HCEC 1CT (cell line): ENCODE data around the gene CMTM4.
"Not testable (repeated sequence)": the region's sequence is repeated elsewhere in the genome, so short reads cannot be mapped to it uniquely, and the experiment has no call there.

Experiments used
- DNase-seq: peaks from one replicate; pipeline ENCODE4 v3.0.0-alpha.2; 2017

CMTM4 gene

DNA sequence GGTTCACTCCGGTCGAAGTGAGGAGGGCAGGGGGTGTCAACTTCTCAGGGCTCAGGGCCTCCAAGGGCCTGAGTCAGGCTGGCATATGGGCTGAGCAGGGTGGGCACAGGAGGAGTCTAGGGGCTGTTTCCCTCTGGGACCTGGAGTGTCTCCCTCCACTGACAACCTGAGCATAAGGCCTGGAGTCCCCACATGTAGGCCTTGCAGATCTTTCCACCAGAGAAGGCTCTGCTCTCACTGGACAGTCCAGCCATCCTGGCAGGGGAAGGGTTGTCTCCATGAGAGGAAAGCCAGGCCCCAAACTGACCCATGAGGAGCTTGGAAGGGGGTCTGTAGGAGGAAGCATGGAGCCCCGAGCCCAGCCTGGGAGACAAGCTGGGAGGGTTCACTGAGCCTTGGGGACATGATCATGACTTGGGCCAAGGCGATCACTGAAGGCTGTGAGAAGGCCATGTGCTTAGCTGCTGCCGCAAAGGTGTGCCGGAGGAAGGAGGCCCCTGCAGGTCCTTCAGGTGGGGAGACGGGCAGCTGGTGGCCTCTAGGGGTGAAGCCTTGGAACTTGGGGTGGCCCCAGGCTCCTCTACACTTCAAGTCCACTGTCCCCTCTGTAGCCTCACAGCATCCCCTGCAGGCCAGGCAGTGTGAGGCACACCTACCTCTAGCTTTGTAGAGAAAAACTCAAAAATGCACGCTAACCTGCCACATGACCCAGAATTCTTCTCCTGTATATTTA is 107.4 kb downstream of the CMTM4 start:
- peak; percentile 65 for DNase-seq

DNA sequence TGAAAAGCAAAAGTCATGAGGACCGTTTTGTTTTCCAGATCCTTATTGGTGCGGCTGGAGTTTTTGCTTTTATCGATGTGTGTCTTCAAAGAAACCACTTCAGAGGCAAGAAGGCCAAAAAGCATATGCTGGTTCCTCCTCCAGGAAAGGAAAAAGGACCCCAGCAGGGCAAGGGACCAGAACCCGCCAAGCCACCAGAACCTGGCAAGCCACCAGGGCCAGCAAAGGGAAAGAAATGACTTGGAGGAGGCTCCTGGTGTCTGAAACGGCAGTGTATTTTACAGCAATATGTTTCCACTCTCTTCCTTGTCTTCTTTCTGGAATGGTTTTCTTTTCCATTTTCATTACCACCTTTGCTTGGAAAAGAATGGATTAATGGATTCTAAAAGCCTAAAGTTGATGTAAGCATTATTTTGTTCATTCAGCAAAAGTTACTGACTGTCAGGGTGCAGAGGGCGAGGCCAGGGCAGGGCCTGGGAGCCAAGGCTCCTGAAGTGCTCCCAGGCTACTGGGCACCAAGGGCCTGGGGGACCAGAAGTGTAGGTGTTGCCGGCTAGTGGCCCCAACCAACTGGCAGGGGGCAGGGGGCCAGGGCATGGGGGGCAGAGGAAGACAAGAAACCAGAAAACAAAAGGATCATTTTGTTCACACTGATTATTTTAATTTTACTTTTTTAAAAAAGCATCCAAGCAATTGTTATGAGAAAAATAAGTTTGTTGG is 108.5 kb downstream of the CMTM4 start:
- no peak for DNase-seq

DNA sequence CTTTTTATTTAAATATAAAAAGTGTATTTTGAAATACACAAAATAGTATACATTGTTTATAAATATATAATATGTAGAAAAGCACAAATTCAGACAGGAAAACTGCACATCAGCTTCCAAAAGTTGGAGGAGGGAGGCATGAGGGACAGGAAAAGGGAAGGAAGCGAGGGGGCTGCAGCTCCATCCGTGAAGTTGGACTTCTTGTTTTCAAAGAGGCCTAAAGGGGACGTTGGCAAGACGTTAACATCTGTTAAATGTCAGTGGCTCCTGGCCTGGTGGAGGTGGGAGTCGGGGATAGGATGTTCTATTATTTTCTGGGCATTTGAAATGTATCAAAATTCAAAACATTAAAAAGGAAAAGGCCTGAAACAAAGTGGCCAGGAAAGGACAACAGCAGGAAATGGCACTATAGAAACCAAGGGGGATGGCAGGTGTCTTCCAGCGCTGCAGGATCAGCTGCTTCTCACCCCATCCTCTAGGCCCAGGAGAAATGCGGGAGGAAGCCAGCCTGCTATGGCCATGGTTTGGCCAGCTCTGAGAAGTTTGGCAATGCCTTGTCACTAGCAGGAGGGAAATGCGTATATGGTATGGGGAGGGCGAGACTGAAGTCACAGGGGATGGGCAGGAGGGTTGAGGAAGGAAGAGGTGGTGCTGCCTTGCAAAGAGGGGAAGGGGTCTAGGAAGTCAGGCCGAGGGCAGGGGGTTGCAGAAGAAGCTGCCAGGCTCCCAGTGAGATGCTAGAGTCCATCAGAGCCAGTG is 110.9 kb downstream of the CMTM4 start:
- no peak for DNase-seq

DNA sequence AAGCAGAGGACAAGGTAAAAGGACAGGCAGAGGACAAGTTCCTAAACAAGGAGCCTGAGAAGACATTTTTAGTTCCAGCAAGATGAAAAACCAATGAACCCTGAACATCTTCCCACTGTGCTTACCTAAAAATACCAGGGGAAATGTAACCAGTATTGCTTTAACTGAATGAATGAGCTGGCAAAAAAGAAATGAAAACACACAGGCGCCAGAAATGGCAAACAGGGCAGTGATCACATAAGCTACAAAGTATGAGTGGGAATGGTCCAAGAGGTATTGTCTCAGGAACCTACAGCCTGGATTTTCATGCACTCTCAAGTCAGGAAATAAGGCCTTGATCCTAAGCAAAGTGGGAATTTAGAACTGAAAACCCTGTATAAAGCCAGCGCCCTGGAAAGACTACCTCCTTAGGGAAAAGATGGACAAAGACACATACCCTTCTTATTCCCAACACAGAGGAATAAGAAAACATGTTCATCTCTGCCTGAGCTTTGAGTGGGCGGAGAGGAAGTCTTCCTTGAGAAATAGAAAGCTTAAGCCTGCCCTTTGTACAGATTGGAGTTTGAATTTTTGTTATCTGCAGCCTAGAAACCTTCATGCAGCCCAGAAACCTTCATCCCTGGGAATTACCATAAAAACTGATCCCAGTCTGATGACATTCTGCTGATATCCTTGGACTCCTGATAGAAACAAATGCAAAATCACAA is 115.1 kb downstream of the CMTM4 start:
- no peak for DNase-seq

DNA sequence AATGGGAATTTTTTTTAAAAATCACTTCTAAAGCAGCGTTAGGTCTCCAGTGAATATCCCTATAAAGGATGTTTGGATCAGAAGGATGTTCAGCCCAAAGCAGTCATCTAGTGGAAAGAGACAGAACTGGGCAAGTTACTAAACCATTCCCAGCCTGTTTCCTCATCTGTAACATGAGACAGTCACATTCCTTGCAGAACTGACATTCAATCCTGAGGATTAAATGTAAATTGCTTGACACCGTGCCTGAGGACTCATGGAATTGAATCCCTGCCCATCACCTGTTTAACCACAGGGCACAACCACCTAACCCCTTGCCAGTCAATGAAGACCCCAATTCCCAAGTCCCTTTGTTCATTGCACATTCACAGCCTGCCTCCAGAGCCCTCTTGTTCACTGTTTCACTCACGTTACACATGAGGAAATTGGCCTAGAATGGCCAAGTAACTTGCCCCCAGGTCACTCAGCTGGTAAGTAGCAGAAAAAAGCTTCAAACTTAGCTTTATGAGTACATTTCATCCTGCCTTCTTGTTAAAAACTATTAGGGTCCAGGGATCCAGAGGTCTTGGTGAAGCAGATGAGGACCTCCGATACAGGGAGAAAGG is 115.8 kb downstream of the CMTM4 start:
- peak; percentile 79 for DNase-seq

DNA sequence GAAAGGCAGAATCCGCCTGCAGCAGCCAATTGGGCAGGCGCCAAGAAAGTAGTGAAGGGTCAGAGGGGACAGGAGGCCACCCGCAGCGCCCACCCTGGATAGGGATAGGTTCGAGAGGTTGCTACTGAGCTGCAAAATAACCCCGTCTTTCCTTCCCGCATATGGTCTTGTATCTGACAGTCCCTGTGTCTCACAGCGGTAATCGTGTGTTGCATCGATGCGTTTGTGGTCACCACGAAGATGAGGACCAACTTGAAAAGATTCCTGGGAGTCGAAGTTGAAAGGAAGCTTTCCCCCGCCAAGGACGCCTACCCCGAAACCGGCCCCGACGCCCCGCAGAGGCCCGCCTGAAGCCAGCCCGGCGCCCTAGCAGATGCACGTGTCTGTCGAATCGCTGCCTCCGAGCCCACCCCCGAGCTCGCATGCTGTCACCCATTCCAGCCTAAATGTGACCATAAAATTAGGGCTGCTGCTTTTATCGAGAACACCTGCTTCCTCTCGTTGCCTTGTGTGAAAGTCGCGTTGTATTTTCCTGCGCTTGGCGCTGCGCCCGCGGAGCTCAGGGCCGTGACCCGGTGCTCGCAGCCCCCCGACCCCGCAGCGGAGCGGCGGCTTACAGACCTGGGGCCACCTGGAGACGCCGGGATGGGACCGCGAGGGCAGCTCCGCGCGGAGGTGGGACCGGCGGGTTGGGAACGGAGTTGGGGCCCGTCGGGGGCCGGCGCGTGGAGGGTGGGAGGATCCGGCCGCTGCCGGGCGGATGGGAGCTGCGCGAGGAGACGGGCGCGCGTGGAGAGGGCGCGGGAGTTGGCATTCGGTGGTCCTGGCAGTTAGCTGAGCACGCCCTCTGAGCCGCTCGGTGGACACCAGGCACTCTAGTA is 117.7 kb downstream of the CMTM4 start, which contains the start of gene CMTM2:
TSS of gene CMTM2 (plus strand) at position 813 of the 881 bp plus-strand sequence. CDS start 145 bp downstream, outside the sequence.
- no peak for DNase-seq

DNA sequence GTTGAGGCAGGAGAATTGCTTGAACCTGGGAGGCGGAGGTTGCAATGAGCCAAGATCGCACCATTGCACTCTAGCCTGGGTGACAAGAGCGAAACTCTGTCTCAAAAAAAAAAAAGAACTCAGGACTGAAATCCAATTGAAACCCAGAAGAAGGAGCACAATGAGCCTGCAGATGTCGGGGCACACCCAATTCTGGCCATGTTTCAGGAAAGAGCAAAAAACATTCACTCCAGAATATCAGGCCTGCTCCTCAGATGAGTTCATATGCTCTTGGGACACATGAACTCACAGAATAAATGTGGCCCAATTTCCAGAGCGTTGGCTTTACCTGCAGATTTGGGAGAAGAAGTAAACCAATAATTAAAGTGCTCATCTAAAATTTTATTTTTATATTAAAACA is 120.2 kb downstream of the CMTM4 start:
- no peak for DNase-seq

DNA sequence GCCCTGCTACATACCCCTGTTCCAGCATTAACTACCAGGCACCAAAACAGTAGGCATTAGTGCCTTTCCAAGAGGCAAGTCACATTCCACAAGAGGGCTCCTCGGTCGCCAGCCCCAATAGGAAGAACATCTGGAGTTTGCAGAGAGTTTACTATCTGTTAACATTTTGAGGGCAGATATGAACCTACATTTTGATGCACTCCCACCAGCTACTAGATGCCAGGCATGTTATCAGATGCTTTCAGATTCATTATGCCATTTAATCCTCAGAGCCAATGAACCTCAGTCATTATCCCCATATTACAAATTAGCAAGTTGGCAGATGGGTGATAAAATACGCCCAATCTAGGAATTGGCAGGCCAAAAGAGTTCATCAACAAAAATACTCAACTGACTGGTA is 121.5 kb downstream of the CMTM4 start:
- no peak for DNase-seq

DNA sequence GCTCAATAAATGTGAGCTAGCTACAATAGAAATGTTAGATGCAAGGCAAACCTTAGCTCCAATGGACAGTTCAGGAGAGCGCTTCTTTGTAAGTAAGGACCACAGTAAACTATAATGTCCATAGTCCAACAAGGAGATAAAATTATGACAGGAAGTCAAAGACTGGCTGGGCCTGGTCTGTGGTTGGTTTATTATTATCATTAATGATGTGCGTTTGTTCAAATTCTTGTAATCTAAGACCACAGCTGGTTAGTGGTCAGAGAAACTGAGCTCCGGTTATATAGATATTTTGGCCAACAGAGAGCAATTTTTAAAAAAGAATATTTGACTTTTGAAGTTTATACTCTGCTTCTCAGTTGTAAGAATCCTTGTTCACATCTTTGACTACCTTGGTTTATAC is 122.0 kb downstream of the CMTM4 start:
- DNase-seq: no peak

DNA sequence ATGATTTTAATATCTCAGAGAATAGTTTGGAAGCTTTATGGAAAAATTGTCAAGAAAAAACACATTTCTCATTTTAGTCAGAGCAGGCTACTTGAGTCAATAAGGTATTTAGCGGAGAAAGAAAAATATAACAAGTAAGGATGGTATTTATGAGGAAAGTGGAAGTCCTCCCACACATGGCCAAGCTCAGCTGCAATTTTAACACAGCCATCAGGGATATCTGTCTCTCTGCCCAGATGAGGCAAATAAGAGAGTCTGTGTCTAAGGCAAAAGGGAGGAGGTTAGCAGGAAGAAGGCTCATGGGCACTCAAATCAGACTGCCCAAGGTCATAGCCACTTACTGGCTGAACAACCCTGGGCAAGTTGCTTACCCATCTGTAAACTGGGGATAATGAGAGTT is 122.5 kb downstream of the CMTM4 start:
- DNase-seq: no peak

DNA sequence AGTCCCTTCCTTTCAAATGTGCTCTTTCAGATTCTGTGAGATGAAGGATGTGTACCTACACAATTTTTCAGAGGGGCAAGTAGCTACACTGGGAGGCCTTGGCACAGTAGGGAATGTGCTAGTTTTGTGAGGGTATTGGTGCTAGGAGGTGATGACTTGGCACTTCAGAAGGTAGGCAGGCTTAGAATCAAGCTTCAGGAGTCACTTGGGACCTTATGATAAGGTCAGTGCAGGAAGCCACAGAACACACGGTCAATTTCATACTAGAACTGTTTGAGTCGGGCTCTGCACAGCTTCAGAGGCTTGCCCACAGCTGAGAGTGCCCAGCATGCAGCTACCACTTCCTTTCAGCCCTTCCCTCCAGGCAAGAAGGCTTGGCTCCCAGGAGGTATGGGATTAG is 124.2 kb downstream of the CMTM4 start:
- DNase-seq: no peak

DNA sequence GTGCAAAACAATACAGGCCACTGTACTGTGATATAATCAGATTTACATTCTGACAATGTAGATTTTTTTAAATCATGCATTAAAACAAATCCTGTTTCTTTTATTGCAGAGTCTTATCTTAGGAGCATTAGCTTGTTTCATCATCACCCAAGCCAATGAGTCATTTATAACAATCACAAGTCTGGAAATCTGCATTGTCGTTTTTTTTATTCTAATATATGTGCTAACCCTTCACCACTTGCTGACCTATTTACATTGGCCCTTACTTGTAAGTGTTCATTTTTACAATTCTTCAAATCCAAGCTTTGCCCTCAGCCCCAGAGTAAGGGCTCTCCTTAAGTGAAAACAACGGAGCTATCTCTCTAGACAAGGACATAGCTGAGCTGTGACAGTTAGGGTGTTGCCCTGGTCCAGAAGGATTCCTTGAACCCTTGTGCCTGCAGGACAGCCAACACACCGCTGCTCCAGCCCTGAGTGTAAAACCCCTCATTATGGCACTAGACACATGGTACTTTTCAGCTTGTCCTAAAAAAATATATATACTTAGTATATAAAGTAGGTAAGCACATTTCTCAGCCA is 126.6 kb downstream of the CMTM4 start:
- peak; percentile 58 for DNase-seq

DNA sequence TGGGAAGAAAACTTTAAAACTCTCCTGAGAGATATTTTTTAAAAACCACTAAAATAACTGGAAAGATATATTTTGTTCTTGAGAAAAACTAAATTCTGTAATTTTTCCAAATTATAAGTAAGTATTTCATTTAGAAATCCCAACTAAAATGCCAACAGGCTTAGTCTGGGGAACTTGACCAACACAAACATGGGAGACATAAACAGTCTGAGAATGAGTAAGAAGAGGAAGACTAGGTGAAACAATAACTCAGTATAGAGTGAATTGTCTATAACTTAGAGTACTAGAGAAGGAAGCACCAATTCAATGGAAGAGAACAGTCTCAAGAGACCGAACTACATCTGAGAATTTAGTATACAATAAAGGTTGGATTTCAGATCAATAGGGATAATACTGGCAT is 127.4 kb downstream of the CMTM4 start:
- peak; percentile 58 for DNase-seq

DNA sequence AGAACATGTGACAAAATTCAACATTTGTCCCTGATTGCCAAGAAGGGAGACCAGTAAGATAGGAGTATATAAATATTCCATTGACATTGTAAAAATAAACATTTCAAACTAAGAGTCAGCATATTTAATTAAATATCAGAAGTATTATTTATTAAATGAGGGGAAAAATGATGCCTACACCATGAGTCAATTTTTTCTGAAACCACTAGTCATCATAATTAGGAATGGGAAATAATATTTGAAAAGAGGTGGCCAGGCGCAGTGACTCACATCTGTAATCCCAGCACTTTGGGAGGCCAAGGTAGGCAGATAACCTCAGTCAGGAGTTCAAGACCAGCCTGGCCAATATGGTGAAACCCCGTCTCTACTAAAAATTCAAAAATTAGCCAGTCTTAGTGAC is 128.2 kb downstream of the CMTM4 start:
- peak; percentile 32 for DNase-seq

DNA sequence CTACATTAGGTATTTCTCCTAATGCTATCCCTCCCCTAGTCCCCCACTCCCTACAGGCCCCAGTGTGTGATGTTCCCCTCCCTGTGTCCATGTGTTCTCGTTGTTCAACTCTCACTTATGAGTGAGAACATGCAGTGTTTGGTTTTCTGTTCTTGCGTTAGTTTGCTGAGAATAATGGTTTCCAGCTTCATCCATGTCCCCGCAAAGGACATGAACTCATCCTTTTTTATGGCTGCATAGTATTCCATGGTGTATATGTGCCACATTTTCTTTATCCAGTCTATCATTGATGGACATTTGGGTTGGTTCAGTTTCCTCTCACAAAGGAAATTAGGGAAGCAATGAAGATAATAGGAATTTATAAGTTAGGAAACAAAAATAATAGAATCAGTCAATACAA is 129.3 kb downstream of the CMTM4 start:
- not testable (repeated sequence) for DNase-seq

DNA sequence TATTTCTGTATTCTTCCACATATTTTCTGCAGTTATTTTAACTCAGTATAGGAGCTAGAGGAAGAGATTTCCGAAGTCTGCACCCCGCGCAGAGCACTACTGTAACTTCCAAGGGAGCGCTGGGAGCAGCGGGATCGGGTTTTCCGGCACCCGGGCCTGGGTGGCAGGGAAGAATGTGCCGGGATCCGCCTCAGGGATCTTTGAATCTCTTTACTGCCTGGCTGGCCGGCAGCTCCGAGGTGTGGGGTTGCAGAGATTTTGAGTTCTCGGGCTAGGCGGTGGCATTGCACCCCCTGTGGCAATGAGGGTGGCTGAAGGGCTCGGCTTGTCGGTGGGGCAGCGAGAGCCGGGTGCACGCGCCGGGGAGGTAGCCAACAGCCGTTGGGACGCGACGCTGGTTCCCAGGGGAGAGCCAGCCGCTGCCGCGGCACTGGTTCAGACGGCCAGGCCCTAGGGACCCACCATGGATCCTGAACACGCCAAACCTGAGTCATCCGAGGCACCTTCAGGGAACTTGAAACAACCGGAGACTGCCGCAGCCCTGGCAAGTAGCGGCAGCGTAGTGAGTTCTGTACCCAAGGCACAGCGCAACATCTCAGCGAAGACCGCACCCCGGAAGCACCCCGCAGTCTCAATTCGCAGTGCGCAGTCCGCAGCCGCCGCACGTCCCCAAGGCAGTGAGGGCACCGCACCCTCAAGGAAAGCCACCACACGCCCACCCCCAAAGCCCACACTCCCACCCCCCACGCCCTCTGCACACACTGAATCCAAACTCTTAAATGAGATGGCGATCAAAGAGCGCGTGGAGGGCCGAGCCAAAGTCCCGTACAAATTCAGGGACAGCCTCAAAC is 130.3 kb downstream of the CMTM4 start, which contains the start of gene CMTM1:
TSS of gene CMTM1 (plus strand) at position 389 of the 851 bp plus-strand sequence. CDS start at position 464, 75 bp downstream.
- no peak for DNase-seq
